Duodenal mucosa (tissue), 2 donors: ENCODE measurements around the gene ZNF43.

Source experiments
- H3K27ac ChIP-seq: one replicate; pipeline ENCODE4 v1.7.0; 2013; ENCODE audit warnings: low read depth, low read length
- H3K27me3 ChIP-seq, 2 donors: one replicate each; pipeline ENCODE4 v1.7.0; 2013; ENCODE audit warnings: low read length in 2 of 2, control low read depth in 1 of 2; ENCODE audit not compliant: insufficient read depth in 2 of 2, control insufficient read depth in 1 of 2
- H3K36me3 ChIP-seq, 2 donors: one replicate each; pipeline ENCODE4 v1.7.0; 2013; ENCODE audit warnings: low read length in 2 of 2, control low read depth in 1 of 2; ENCODE audit not compliant: insufficient read depth in 2 of 2, control insufficient read depth in 1 of 2
- H3K4me1 ChIP-seq, 2 donors: one replicate each; pipeline ENCODE4 v1.7.0; 2013; ENCODE audit warnings: low read length in 2 of 2, control low read depth in 1 of 2; ENCODE audit not compliant: insufficient read depth in 2 of 2, control insufficient read depth in 1 of 2
- H3K4me3 ChIP-seq, 2 donors: one replicate each; pipeline ENCODE4 v1.7.0; 2013; ENCODE audit warnings: low read length in 2 of 2, low read depth in 1 of 2
- H3K9ac ChIP-seq, 2 donors: one replicate each; pipeline ENCODE4 v1.7.0; 2013; ENCODE audit warnings: low read length in 2 of 2, low read depth in 1 of 2
- H3K9me3 ChIP-seq, 2 donors: one replicate each; pipeline ENCODE4 v1.7.0; 2013; ENCODE audit warnings: low read length in 2 of 2, control low read depth in 1 of 2; ENCODE audit not compliant: control insufficient read depth in 1 of 2

The ZNF43 gene

DNA sequence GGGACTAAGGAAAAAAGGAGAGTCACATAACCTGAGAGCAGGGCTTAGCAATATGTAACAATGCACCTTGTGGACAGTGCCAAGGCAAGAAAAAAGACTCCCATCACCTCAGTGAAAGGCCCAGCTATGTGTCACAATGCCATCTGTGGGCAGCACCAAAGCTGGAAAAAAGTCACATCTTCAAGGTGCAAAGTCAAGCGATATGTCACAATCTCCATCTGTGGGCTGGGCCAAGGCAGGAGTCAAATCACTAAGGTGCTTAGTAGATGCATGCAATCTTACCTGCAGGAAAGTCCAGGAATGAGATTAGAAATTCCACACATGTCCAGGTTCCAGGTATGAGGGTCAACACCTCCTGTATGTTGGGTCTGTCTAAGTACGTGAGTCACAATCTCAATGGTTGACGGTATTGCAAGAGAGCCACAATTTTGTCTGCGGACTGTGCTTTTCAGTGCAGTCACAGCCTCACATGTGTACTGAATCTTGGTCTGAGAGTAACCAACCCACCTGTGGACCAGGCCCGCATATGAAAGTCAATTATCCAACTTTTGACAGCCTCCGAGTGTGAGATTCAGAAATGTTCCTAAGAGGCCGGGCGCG lies 14.8 kb upstream of the ZNF43 start:
- Histone ChIP-seq H3K4me1 (peaks cover 3 to 4% of the 10 kb centered on the region in 2 donors), H3K4me3 (peak overlapping the region; percentile 5 to 6), H3K9ac (no peak overlapping the region), H3K27ac (no peak overlapping the region), H3K36me3 (no peaks in the 10 kb centered on the region), H3K9me3 (no peaks in the 10 kb centered on the region), H3K27me3 (no peaks in the 10 kb centered on the region)

GRCh38 chr19:21848706-21849105 lies 12.7 kb upstream of the ZNF43 start:
- H3K4me1 ChIP-seq = peaks cover 3 to 4% of the 10 kb centered on the region in 2 donors
- no peak overlapping the region for H3K27ac ChIP-seq
- H3K4me3 ChIP-seq = no peak overlapping the region
- H3K36me3 ChIP-seq = peaks cover 2 to 5% of the 10 kb centered on the region in 2 donors
- no peaks in the 10 kb centered on the region for H3K9me3 ChIP-seq
- H3K9ac ChIP-seq = no peak overlapping the region
- H3K27me3 ChIP-seq = no peaks in the 10 kb centered on the region

GRCh38 chr19:21843081-21843480 lies 7.1 kb upstream of the ZNF43 start:
- H3K36me3 ChIP-seq = peaks cover 12 to 37% of the 10 kb centered on the region in 2 donors
- H3K4me3 ChIP-seq = no peak overlapping the region
- H3K9ac ChIP-seq = no peak overlapping the region
- H3K27me3 ChIP-seq = no peaks in the 10 kb centered on the region
- no peak overlapping the region for H3K27ac ChIP-seq
- no peaks in the 10 kb centered on the region for H3K4me1 ChIP-seq
- H3K9me3 ChIP-seq = no peaks in the 10 kb centered on the region

DNA sequence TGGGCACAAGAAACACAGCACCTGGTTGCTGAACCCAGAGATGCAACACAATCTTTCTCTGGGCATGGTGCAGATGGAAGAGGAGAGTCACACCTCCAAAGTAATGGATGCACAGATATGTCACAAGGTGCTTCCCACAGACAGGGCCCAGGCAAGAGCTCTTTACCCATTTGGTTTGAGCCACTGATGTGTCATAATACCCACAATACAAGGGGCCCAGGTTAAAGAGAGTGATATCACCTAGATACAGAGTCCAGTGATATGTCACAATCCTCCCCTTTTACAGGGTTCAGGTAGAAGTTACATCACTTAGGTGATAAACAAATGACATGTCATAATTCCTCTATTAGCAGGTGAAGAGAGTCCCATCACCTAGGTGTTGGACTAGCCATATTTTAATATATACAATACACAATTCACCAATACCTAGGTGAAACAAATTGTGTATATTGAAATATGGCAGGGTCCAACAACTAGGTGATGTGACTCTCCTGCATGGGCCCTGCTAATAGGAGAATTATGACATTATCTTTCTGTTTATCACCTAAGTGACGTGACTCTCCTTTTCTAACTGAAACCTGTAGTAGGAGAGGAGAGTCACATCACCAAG lies 5.6 kb upstream of the ZNF43 start:
- H3K36me3 ChIP-seq = peaks cover 12 to 37% of the 10 kb centered on the region in 2 donors
- H3K4me3 ChIP-seq = no peak overlapping the region
- no peaks in the 10 kb centered on the region for H3K4me1 ChIP-seq
- no peaks in the 10 kb centered on the region for H3K27me3 ChIP-seq
- H3K9ac ChIP-seq = no peak overlapping the region
- H3K9me3 ChIP-seq = no peaks in the 10 kb centered on the region
- H3K27ac ChIP-seq = no peak overlapping the region

DNA sequence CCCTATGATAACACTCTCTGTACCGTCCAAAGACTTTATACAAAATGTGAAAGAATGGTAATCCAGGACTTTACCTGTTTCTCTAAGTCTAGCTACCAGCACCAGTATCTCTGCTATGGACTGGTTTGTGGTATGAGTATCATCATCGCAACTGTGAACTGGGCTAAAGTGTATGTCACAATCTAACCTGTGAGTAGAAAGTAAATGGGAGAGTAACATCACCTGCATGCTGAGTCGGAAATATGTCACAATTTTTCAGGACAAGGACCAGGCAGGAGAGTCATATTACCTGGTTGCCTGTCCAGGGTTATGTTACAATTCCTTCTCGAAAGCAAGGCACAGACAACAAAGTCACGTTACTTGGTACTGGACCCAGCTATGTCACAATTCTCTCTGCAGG lies 5.1 kb upstream of the ZNF43 start:
- Histone ChIP-seq H3K9ac (no peak overlapping the region), H3K4me3 (no peak overlapping the region), H3K9me3 (no peaks in the 10 kb centered on the region), H3K36me3 (peaks cover 12 to 37% of the 10 kb centered on the region in 2 donors), H3K4me1 (no peaks in the 10 kb centered on the region), H3K27me3 (no peaks in the 10 kb centered on the region), H3K27ac (no peak overlapping the region)

DNA sequence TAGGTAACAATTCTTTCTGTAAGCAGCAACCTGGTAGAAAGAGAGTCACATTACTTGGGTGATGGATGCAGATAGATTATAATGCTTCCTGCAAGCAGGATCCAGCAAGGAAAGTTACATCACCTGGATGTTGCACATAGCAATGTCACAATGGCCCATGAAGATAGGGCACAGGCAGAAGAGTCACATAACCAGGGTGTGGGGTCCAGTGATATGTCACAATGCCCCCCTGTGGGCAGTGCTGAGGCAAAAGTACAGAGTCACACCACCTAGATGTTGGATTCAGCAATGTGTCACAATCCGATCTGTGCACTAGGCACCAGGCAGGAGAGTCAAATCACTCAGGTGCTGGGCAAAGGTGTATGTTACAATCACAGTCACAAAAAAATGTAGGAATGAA lies 4.0 kb upstream of the ZNF43 start:
- H3K27ac ChIP-seq = no peak overlapping the region
- H3K4me3 ChIP-seq = no peak overlapping the region
- no peak overlapping the region for H3K9ac ChIP-seq
- peaks cover 12 to 33% of the 10 kb centered on the region in 2 donors for H3K36me3 ChIP-seq
- no peaks in the 10 kb centered on the region for H3K9me3 ChIP-seq
- H3K27me3 ChIP-seq = no peaks in the 10 kb centered on the region
- H3K4me1 ChIP-seq = peaks cover 0 to 4% of the 10 kb centered on the region in 2 donors

DNA sequence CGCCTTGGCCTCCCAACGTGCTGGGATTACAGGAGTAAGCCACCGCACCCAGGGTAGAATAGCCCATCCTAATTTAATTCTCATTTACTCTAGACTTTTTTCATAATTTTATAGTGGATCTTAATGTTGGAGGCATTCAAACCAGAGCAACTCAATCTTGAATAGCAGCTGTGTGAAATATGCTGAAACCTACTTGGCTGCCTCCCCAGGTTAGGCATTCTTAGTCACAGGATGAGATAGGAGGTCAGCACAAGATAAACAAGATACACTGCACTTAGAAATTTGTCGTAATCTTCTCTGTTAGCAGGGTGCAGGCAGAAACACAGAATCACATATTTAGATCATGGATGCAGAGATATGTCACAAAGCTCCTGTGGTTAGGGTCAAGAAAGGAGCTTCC lies 2.7 kb upstream of the ZNF43 start:
- Histone ChIP-seq H3K27ac (no peak overlapping the region), H3K36me3 (peaks cover 10 to 32% of the 10 kb centered on the region in 2 donors), H3K9me3 (no peaks in the 10 kb centered on the region), H3K9ac (no peak overlapping the region), H3K4me3 (no peak overlapping the region), H3K27me3 (no peaks in the 10 kb centered on the region), H3K4me1 (peaks cover 0 to 4% of the 10 kb centered on the region in 2 donors)

GRCh38 chr19:21835429-21835809 lies 563 bp downstream of the ZNF43 start:
- Histone ChIP-seq H3K9me3 (peaks cover 6 to 7% of the 10 kb centered on the region in 2 donors), H3K27ac (peak overlapping the region; percentile 83), H3K27me3 (no peaks in the 10 kb centered on the region), H3K4me3 (peak overlapping the region; percentile 73 to 87), H3K36me3 (peaks cover 0 to 11% of the 10 kb centered on the region in 2 donors), H3K4me1 (peaks cover 0 to 4% of the 10 kb centered on the region in 2 donors), H3K9ac (peak overlapping the region; percentile 40 to 51)

DNA sequence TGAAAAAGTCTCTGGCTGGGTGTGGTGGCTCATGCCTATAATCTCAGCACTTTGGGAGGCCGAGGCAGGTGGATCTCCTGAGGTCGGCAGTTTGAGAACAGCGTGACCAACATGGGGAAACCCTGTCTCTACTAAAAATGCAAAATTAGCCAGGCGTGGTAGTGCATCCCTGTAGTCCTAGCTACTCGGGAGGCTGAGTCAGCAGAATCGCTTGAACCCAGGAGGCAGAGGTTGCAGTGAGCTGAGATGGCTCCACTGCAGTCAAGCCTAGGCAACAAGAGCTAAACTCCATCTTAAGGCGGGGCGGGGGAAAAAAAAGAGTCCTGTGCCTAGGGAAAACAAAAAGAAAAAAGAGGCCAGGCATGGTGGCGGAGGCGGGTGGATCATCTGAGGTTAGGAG lies 2.2 kb downstream of the ZNF43 start:
- no peak overlapping the region for H3K9ac ChIP-seq
- H3K36me3 ChIP-seq = no peaks in the 10 kb centered on the region
- H3K27ac ChIP-seq = no peak overlapping the region
- peaks cover 10% of the 10 kb centered on the region in 2 donors for H3K9me3 ChIP-seq
- no peaks in the 10 kb centered on the region for H3K27me3 ChIP-seq
- no peak overlapping the region for H3K4me3 ChIP-seq
- peaks cover 0 to 4% of the 10 kb centered on the region in 2 donors for H3K4me1 ChIP-seq

GRCh38 chr19:21824679-21825078 lies 11.3 kb downstream of the ZNF43 start:
- Histone ChIP-seq H3K27ac (no peak overlapping the region), H3K36me3 (peaks cover 9 to 13% of the 10 kb centered on the region in 2 donors), H3K4me1 (no peaks in the 10 kb centered on the region), H3K9me3 (peaks cover 20 to 32% of the 10 kb centered on the region in 2 donors), H3K9ac (no peak overlapping the region), H3K27me3 (no peaks in the 10 kb centered on the region), H3K4me3 (no peak overlapping the region)
